BLaER1 (cell line): ENCODE results near the gene PAQR8.
A peak's percentile ranks its signal among the peaks of the same experiment; 100 is the strongest.

Experiments used
- H3K27ac ChIP-seq: shearing (Covaris generic); formaldehyde crosslinking; 2 replicates; pipeline ENCODE4 v1.8.1; 2022
- H3K27me3 ChIP-seq: shearing (Covaris generic); formaldehyde crosslinking; 2 replicates; pipeline ENCODE4 v1.8.1; 2022
- H3K36me3 ChIP-seq: shearing (Covaris generic); formaldehyde crosslinking; 2 replicates; pipeline ENCODE4 v1.8.1; 2022
- H3K4me1 ChIP-seq: shearing (Covaris generic); formaldehyde crosslinking; 2 replicates; pipeline ENCODE4 v1.8.1; 2022
- H3K4me2 ChIP-seq: shearing (Covaris generic); formaldehyde crosslinking; 2 replicates; pipeline ENCODE4 v1.8.1; 2022
- H3K4me3 ChIP-seq: shearing (Covaris generic); formaldehyde crosslinking; 2 replicates; pipeline ENCODE4 v1.8.1; 2022
- H3K9ac ChIP-seq: shearing (Covaris generic); formaldehyde crosslinking; 2 replicates; pipeline ENCODE4 v1.8.1; 2022
- H3K9me3 ChIP-seq: shearing (Covaris generic); formaldehyde crosslinking; 2 replicates; pipeline ENCODE4 v1.8.1; 2022
- H4K20me1 ChIP-seq: shearing (Covaris generic); formaldehyde crosslinking; 2 replicates; pipeline ENCODE4 v1.8.1; 2022
- Cebpa-rat ChIP-seq: shearing (Covaris generic); IDR thresholded peaks from 2 replicates; pipeline ENCODE4 v1.8.1; 2022

The PAQR8 gene

DNA sequence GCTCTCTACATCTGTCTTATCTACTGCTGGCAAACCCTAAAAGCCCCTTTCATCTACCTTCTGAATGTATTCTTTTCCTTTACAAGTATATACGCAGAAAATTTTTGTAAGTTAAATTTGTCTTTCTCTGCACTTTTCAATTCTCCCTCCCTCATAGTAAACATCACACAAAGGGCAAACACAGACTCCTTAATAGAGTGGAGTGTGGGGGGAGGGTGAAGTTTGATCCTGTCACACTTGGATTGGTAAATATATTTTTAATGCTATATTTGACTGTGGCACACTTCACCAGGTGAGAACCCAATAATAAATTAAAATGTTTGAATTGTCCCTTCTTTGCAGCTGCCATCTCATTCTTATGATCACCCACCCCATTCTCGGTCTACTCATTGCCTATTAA is 33.2 kb upstream of the PAQR8 start:
- H3K4me2 ChIP-seq = no peak overlapping the region
- H3K27ac ChIP-seq = no peak overlapping the region
- no peaks in the 10 kb centered on the region for H3K36me3 ChIP-seq
- peaks cover 15% of the 10 kb centered on the region for H3K4me1 ChIP-seq
- H3K4me3 ChIP-seq = no peak overlapping the region
- H4K20me1 ChIP-seq = no peaks in the 10 kb centered on the region
- H3K27me3 ChIP-seq = no peaks in the 10 kb centered on the region
- H3K9ac ChIP-seq = no peak overlapping the region
- no peak for TF ChIP-seq Cebpa-rat
- no peaks in the 10 kb centered on the region for H3K9me3 ChIP-seq

GRCh38 chr6:52330470-52330869 is 31.5 kb upstream of the PAQR8 start:
- Histone ChIP-seq H3K9ac (no peak overlapping the region), H3K4me3 (no peak overlapping the region), H3K27ac (no peak overlapping the region), H3K9me3 (no peaks in the 10 kb centered on the region), H3K4me1 (peaks cover 15% of the 10 kb centered on the region), H3K27me3 (no peaks in the 10 kb centered on the region), H4K20me1 (no peaks in the 10 kb centered on the region), H3K4me2 (no peak overlapping the region), H3K36me3 (no peaks in the 10 kb centered on the region)
- TF ChIP-seq Cebpa-rat = no peak

GRCh38 chr6:52331793-52332457 is 30.0 kb upstream of the PAQR8 start:
- no peak overlapping the region for H3K27ac ChIP-seq
- no peaks in the 10 kb centered on the region for H3K27me3 ChIP-seq
- no peaks in the 10 kb centered on the region for H3K9me3 ChIP-seq
- H4K20me1 ChIP-seq = no peaks in the 10 kb centered on the region
- peaks cover 4% of the 10 kb centered on the region for H3K4me1 ChIP-seq
- H3K4me2 ChIP-seq = no peak overlapping the region
- H3K9ac ChIP-seq = no peak overlapping the region
- H3K36me3 ChIP-seq = no peaks in the 10 kb centered on the region
- TF ChIP-seq Cebpa-rat = no peak
- no peak overlapping the region for H3K4me3 ChIP-seq

DNA sequence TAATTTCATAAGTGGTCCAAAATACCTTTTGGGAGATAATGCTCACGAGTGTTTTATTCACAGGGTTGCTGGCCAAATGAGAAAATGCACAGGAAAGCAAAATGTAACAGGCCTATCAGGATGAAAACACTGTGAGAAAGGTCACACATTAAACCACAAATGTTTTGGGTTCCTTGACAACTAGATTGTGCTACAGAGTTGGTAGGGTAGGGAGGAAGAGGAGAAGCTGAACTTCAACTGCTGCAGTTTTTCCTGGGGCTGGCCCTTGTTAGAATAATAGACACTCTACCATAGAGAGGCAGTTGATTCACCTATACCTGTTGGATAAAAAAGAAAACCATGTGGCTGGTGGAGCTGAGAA is 28.1 kb upstream of the PAQR8 start:
- Histone ChIP-seq H4K20me1 (no peaks in the 10 kb centered on the region), H3K4me2 (no peak overlapping the region), H3K9me3 (no peaks in the 10 kb centered on the region), H3K27ac (no peak overlapping the region), H3K36me3 (no peaks in the 10 kb centered on the region), H3K27me3 (no peaks in the 10 kb centered on the region), H3K4me1 (no peaks in the 10 kb centered on the region), H3K4me3 (no peak overlapping the region), H3K9ac (no peak overlapping the region)
- TF ChIP-seq Cebpa-rat = no peak

DNA sequence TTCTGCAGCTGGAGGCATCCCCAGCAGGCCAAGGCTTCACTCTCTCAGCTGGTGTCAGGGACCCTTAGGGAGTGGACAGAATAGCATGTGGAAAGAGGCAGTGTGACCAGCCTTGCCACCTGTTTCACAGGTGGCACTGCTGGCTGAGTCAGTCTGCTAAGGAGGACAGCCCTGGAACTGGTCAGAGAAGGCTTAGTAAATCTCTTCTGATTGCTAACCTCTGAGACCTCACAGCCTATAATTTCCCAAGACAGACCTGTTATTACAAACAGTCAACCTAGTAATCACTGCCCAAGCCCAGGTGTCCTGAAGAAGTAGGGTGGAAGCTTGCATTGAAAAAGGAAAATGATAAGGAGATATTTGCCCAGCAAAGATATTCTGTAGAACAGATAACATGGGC is 26.4 kb upstream of the PAQR8 start:
- no peaks in the 10 kb centered on the region for H3K27me3 ChIP-seq
- H3K4me2 ChIP-seq = no peak overlapping the region
- no peak overlapping the region for H3K4me3 ChIP-seq
- H4K20me1 ChIP-seq = no peaks in the 10 kb centered on the region
- TF ChIP-seq Cebpa-rat = no peak
- H3K9ac ChIP-seq = no peak overlapping the region
- no peaks in the 10 kb centered on the region for H3K36me3 ChIP-seq
- no peaks in the 10 kb centered on the region for H3K9me3 ChIP-seq
- H3K4me1 ChIP-seq = no peaks in the 10 kb centered on the region
- H3K27ac ChIP-seq = no peak overlapping the region

- peaks cover 5% of the 10 kb centered on the region for H3K4me1 ChIP-seq
- no peak overlapping the region for H3K27ac ChIP-seq
- H3K4me3 ChIP-seq = no peak overlapping the region
- H3K9ac ChIP-seq = no peak overlapping the region
- no peak for TF ChIP-seq Cebpa-rat
- H3K36me3 ChIP-seq = no peaks in the 10 kb centered on the region
- no peaks in the 10 kb centered on the region for H3K9me3 ChIP-seq
- H3K4me2 ChIP-seq = no peak overlapping the region
- H4K20me1 ChIP-seq = no peaks in the 10 kb centered on the region
- no peaks in the 10 kb centered on the region for H3K27me3 ChIP-seq
Measured at GRCh38 chr6:52336919-52337561, 24.9 kb upstream of the PAQR8 start.

GRCh38 chr6:52337633-52338290 is 24.2 kb upstream of the PAQR8 start:
- H3K9ac ChIP-seq = no peak overlapping the region
- no peaks in the 10 kb centered on the region for H4K20me1 ChIP-seq
- no peak overlapping the region for H3K4me3 ChIP-seq
- no peaks in the 10 kb centered on the region for H3K36me3 ChIP-seq
- H3K4me1 ChIP-seq = peaks cover 7% of the 10 kb centered on the region
- no peaks in the 10 kb centered on the region for H3K9me3 ChIP-seq
- H3K4me2 ChIP-seq = no peak overlapping the region
- H3K27me3 ChIP-seq = no peaks in the 10 kb centered on the region
- H3K27ac ChIP-seq = no peak overlapping the region
- TF ChIP-seq Cebpa-rat = no peak

DNA sequence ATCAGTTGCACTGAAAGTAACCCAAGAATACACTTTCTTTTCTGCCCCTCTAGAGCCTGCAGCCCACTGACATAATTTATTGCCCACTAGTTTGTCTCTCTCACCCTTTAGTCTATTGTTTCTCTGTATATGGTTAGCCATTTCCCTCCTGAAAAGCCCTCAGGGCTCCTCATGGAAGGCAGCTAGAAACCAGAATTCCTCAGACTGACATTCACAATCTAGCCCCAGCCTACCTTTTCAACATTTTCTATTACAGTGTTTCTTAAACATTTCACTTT is 21.4 kb upstream of the PAQR8 start:
- peaks cover 7% of the 10 kb centered on the region for H3K4me1 ChIP-seq
- H3K4me2 ChIP-seq = no peak overlapping the region
- H3K4me3 ChIP-seq = no peak overlapping the region
- H3K27me3 ChIP-seq = no peaks in the 10 kb centered on the region
- TF ChIP-seq Cebpa-rat = no peak
- H3K27ac ChIP-seq = no peak overlapping the region
- H3K36me3 ChIP-seq = no peaks in the 10 kb centered on the region
- no peak overlapping the region for H3K9ac ChIP-seq
- H4K20me1 ChIP-seq = no peaks in the 10 kb centered on the region
- H3K9me3 ChIP-seq = no peaks in the 10 kb centered on the region

GRCh38 chr6:52341561-52342260 is 20.2 kb upstream of the PAQR8 start:
- no peak overlapping the region for H3K4me3 ChIP-seq
- H3K9ac ChIP-seq = no peak overlapping the region
- H3K9me3 ChIP-seq = no peaks in the 10 kb centered on the region
- H3K4me2 ChIP-seq = peak overlapping the region; percentile 37; the same call in 1 of the 2 replicates
- TF ChIP-seq Cebpa-rat = no peak
- peaks cover 7% of the 10 kb centered on the region for H3K4me1 ChIP-seq
- H3K27me3 ChIP-seq = no peaks in the 10 kb centered on the region
- H3K36me3 ChIP-seq = no peaks in the 10 kb centered on the region
- H3K27ac ChIP-seq = no peak overlapping the region
- no peaks in the 10 kb centered on the region for H4K20me1 ChIP-seq

GRCh38 chr6:52345311-52345710 is 16.6 kb upstream of the PAQR8 start:
- Histone ChIP-seq H3K27me3 (no peaks in the 10 kb centered on the region), H3K4me3 (no peak overlapping the region), H3K4me2 (no peak overlapping the region), H3K9ac (no peak overlapping the region), H3K27ac (no peak overlapping the region), H3K36me3 (no peaks in the 10 kb centered on the region), H4K20me1 (no peaks in the 10 kb centered on the region), H3K4me1 (peaks cover 11% of the 10 kb centered on the region), H3K9me3 (no peaks in the 10 kb centered on the region)
- no peak for TF ChIP-seq Cebpa-rat
